Loucy (cell line): Measurements from ENCODE around the gene TLCD3B.

Experiments
- H2AFZ ChIP-seq: fragments of 200-600 bp; sonication (generic); 2 replicates; pipeline ENCODE4 v1.6.0; 2016; ENCODE audit warnings: antibody characterized with exemption, mild to moderate bottlenecking, low read length, moderate library complexity
- H3F3A ChIP-seq: fragments of 200-600 bp; 2 replicates; pipeline ENCODE4 v1.6.0; 2016; ENCODE audit warnings: antibody characterized with exemption, low read depth, mild to moderate bottlenecking
- H3K27me3 ChIP-seq: fragments of 200-600 bp; sonication (generic); 2 replicates; pipeline ENCODE4 v1.6.1; 2014; ENCODE audit warnings: low read length, mild to moderate bottlenecking; ENCODE audit not compliant: insufficient read depth, poor library complexity, severe bottlenecking
- H3K36me3 ChIP-seq: fragments of 200-600 bp; sonication (generic); 2 replicates; pipeline ENCODE4 v1.6.1; 2016; ENCODE audit warnings: low read length; ENCODE audit not compliant: insufficient read depth
- H3K4me1 ChIP-seq: fragments of 200-600 bp; sonication (generic); 2 replicates; pipeline ENCODE4 v1.5.1; 2014; ENCODE audit warnings: low read length, mild to moderate bottlenecking; ENCODE audit not compliant: insufficient read depth, poor library complexity, severe bottlenecking
- H3K4me2 ChIP-seq: fragments of 200-600 bp; sonication (generic); 2 replicates; pipeline ENCODE4 v1.6.0; 2014; ENCODE audit warnings: antibody characterized with exemption, low read length, low read depth, mild to moderate bottlenecking; ENCODE audit not compliant: poor library complexity, severe bottlenecking
- H3K4me3 ChIP-seq: fragments of 200-600 bp; sonication (generic); 2 replicates; pipeline ENCODE4 v1.5.1; 2014; ENCODE audit warnings: low read length, mild to moderate bottlenecking, mixed read lengths; ENCODE audit not compliant: poor library complexity, severe bottlenecking
- H3K79me2 ChIP-seq: fragments of 200-600 bp; sonication (generic); 2 replicates; pipeline ENCODE4 v1.6.1; 2014; ENCODE audit warnings: low read length; ENCODE audit not compliant: insufficient read depth
- H3K9ac ChIP-seq: fragments of 200-600 bp; sonication (generic); 2 replicates; pipeline ENCODE4 v1.6.0; 2014; ENCODE audit warnings: mild to moderate bottlenecking, low read depth, low read length, moderate library complexity; ENCODE audit not compliant: poor library complexity, severe bottlenecking
- H3K9me2 ChIP-seq: fragments of 200-600 bp; sonication (generic); replicated peaks from 2 replicates; pipeline ENCODE4 v1.6.1; 2016; ENCODE audit warnings: low read depth, low read length, mixed read lengths
- H3K9me3 ChIP-seq: fragments of 200-600 bp; sonication (generic); 2 replicates; pipeline ENCODE4 v1.6.1; 2014; ENCODE audit warnings: mild to moderate bottlenecking, antibody characterized with exemption, low read length, low read depth; ENCODE audit not compliant: insufficient read depth
- H4K20me1 ChIP-seq: fragments of 200-600 bp; sonication (generic); 2 replicates; pipeline ENCODE4 v1.6.0; 2014; ENCODE audit warnings: antibody characterized with exemption, low read length, mild to moderate bottlenecking; ENCODE audit not compliant: insufficient read depth, poor library complexity, severe bottlenecking
- EZH2phosphoT487 ChIP-seq: fragments of 200-600 bp; IDR thresholded peaks from 2 replicates; pipeline ENCODE4 v1.6.1; 2018; ENCODE audit warnings: antibody characterized with exemption, mild to moderate bottlenecking, moderate library complexity, borderline replicate concordance
- TF ChIP-seq, protein P1 (sequence below): fragments of 200-600 bp; sonication (generic); conservative IDR thresholded peaks from 2 replicates; pipeline ENCODE4 v1.5.1; 2014; ENCODE audit warnings: mild to moderate bottlenecking, antibody characterized with exemption, low read length

Gene TLCD3B

DNA sequence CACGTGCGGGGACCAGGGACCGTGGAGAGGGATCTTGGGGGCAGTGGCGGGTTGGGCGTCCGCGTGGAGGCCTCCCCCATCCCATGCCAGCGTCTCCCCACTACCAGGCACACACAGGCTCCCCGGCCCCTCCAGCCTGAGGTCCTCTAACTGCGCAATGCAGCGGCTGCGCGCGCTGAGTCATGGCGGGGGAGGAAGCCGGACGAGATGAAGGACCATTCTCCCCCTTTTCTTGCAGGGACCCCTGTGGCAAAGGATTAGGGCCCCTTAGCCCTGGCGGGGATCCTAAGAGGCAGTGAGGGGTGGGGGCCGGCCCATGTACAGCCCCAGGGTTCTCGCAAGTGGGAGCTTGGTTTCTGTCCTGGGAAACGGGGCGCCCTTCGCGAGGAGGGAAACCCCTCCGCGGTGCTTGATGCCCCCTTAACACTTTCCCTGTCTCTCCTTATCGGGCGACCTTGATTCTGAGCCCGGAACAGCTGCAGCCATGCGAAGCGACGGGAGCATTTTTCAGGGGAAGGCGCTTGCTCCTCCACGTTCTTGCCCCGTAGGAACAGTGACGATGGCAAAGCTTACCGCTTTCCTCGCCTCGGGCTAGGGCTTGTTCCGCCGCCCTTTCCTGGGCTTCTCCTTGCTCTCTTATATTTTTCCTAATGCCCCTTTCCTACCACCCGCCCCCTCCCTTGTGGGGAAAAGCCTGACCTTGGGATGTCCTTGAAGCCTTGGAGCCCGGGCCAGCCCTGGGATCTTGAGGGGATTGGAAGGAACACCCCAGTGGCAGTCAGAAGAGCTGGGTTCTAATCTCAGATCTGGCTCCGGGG, 35.1 kb upstream of the TLCD3B start:
- H3K79me2 ChIP-seq, result peaks cover 77% of the 10 kb centered on the region
- peaks cover 51% of the 10 kb centered on the region for H3K36me3 ChIP-seq
- H3K4me3 ChIP-seq, result peak overlapping the region; percentile 84
- no peaks in the 10 kb centered on the region for H3F3A ChIP-seq
- H3K4me2 ChIP-seq, result peak overlapping the region; percentile 97
- peaks cover 54% of the 10 kb centered on the region for H4K20me1 ChIP-seq
- H3K9ac ChIP-seq, result peak overlapping the region; percentile 99
- H2AFZ ChIP-seq, result no peak overlapping the region
- no peaks in the 10 kb centered on the region for H3K9me2 ChIP-seq
- H3K9me3 ChIP-seq, result no peaks in the 10 kb centered on the region
- peaks cover 6% of the 10 kb centered on the region for H3K27me3 ChIP-seq
- H3K4me1 ChIP-seq, result peaks cover 41% of the 10 kb centered on the region
- TF ChIP-seq, protein P1, sequence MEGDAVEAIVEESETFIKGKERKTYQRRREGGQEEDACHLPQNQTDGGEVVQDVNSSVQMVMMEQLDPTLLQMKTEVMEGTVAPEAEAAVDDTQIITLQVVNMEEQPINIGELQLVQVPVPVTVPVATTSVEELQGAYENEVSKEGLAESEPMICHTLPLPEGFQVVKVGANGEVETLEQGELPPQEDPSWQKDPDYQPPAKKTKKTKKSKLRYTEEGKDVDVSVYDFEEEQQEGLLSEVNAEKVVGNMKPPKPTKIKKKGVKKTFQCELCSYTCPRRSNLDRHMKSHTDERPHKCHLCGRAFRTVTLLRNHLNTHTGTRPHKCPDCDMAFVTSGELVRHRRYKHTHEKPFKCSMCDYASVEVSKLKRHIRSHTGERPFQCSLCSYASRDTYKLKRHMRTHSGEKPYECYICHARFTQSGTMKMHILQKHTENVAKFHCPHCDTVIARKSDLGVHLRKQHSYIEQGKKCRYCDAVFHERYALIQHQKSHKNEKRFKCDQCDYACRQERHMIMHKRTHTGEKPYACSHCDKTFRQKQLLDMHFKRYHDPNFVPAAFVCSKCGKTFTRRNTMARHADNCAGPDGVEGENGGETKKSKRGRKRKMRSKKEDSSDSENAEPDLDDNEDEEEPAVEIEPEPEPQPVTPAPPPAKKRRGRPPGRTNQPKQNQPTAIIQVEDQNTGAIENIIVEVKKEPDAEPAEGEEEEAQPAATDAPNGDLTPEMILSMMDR, result no peak
- TF ChIP-seq EZH2phosphoT487, result no peak

DNA sequence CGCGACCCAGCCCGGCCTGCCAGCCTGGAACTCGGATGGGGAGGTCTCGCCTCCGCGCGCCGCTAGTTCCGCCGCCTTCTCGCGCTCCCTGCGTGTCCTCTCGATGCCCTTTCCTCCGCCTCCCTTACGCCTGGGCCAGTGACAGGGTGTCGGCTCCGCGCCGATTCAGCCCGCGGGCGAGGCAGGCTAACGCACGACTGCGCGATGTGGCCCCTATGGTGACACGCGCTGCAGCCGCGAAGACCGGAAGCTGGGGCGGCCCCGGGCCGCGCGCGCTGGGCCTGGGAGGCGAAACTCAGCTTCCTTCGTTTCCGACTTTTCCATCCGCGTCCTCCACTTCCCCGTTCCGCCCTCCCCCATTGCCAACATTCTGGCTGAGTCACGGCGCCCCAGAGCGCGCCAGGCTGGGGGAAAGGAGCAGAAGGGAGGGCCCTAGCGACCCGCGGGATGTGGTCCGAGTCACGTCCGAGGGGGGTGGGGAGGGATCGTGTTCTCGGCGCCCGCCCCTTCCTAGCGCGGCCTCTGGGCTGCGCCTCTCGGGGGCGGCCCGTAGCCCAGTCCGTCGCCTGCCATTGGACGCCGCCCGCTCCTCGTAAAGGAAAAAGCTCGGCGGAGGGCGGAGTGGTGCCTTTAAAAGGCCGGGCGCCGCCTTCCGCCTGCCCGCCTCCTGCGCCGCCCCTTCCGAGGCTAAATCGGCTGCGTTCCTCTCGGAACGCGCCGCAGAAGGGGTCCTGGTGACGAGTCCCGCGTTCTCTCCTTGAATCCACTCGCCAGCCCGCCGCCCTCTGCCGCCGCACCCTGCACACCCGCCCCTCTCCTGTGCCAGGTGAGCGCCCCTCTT, 34.3 kb upstream of the TLCD3B start, which contains the start of gene ALDOA:
TSS of gene ALDOA (plus strand) at position 659 of the 841 bp plus-strand sequence. CDS start 1,138 bp downstream, outside the sequence.
- peak within 1 kb of the TSS; percentile 99 for H3K9ac ChIP-seq
- no peaks in the 10 kb centered on the region for H3K9me3 ChIP-seq
- H3K9me2 ChIP-seq, result no peaks in the 10 kb centered on the region
- TF ChIP-seq EZH2phosphoT487, result no peak
- TF ChIP-seq, protein P1, result no peak
- H2AFZ ChIP-seq, result peak within 1 kb of the TSS; percentile 60; the same call in 1 of the 2 replicates
- peaks cover 45% of the 10 kb centered on the region for H4K20me1 ChIP-seq
- no peaks in the 10 kb centered on the region for H3F3A ChIP-seq
- peak within 1 kb of the TSS; percentile 97 for H3K4me2 ChIP-seq
- peak within 1 kb of the TSS; percentile 84 for H3K4me3 ChIP-seq
- peaks cover 43% of the 10 kb centered on the region for H3K36me3 ChIP-seq
- peaks cover 69% of the 10 kb centered on the region for H3K79me2 ChIP-seq
- H3K4me1 ChIP-seq, result peaks cover 44% of the 10 kb centered on the region
- H3K27me3 ChIP-seq, result peaks cover 6% of the 10 kb centered on the region

GRCh38 chr16:30064729-30065101, 33.6 kb upstream of the TLCD3B start:
- TF ChIP-seq, protein P1, result no peak
- TF ChIP-seq EZH2phosphoT487, result no peak
- peak overlapping the region; percentile 99 for H3K9ac ChIP-seq
- H3K27me3 ChIP-seq, result peaks cover 6% of the 10 kb centered on the region
- H3K79me2 ChIP-seq, result peaks cover 63% of the 10 kb centered on the region
- no peaks in the 10 kb centered on the region for H3F3A ChIP-seq
- peak overlapping the region; percentile 84 for H3K4me3 ChIP-seq
- no peaks in the 10 kb centered on the region for H3K9me2 ChIP-seq
- H2AFZ ChIP-seq, result no peak overlapping the region
- peak overlapping the region; percentile 82 for H3K4me2 ChIP-seq
- no peaks in the 10 kb centered on the region for H3K9me3 ChIP-seq
- peaks cover 44% of the 10 kb centered on the region for H3K4me1 ChIP-seq
- H4K20me1 ChIP-seq, result peaks cover 39% of the 10 kb centered on the region
- peaks cover 36% of the 10 kb centered on the region for H3K36me3 ChIP-seq
